GM21737 (cell line): ENCODE measurements around the gene CETN1.

Experiments
- ATAC-seq: cut with Tn5 transposase; IDR thresholded peaks from one replicate; pipeline ENCODE4 v1.9.1; 2021; ENCODE audit warnings: mild to moderate bottlenecking, moderate library complexity; ENCODE audit not compliant: unreplicated experiment

The CETN1 gene

GRCh38 chr18:574865-575645 is 5.1 kb upstream of the CETN1 start:
- no peak for ATAC-seq

- ATAC-seq: no peak
Measured at GRCh38 chr18:576924-577323, 3.3 kb upstream of the CETN1 start.

GRCh38 chr18:577643-578375 is 2.4 kb upstream of the CETN1 start:
- ATAC-seq: no peak

- no peak for ATAC-seq
Measured at GRCh38 chr18:579238-579637, 942 bp upstream of the CETN1 start.

- ATAC-seq: no peak
Measured at GRCh38 chr18:581096-581495, 916 bp downstream of the CETN1 start.

- ATAC-seq: no peak
Measured at GRCh38 chr18:582465-582864, 2.3 kb downstream of the CETN1 start.

GRCh38 chr18:595068-595467 is 14.9 kb downstream of the CETN1 start:
- ATAC-seq: no peak

- ATAC-seq: no peak
Measured at GRCh38 chr18:595571-595970, 15.4 kb downstream of the CETN1 start.

GRCh38 chr18:596288-596881 is 16.2 kb downstream of the CETN1 start:
- peak; percentile 69 for ATAC-seq

- no peak for ATAC-seq
Measured at GRCh38 chr18:598124-598589, 18.0 kb downstream of the CETN1 start.

GRCh38 chr18:600107-600506 is 19.9 kb downstream of the CETN1 start:
- ATAC-seq: no peak

GRCh38 chr18:604771-605170 is 24.6 kb downstream of the CETN1 start:
- ATAC-seq: no peak

GRCh38 chr18:607930-608329 is 27.8 kb downstream of the CETN1 start:
- ATAC-seq: no peak

- ATAC-seq: no peak
Measured at GRCh38 chr18:610214-610928, 30.2 kb downstream of the CETN1 start.

- no peak for ATAC-seq
Measured at GRCh38 chr18:612156-612555, 32.0 kb downstream of the CETN1 start.

GRCh38 chr18:614193-614592 is 34.0 kb downstream of the CETN1 start:
- no peak for ATAC-seq

GRCh38 chr18:615092-615521 is 34.9 kb downstream of the CETN1 start:
- ATAC-seq: no peak

- ATAC-seq: no peak
Measured at GRCh38 chr18:615773-616172, 35.6 kb downstream of the CETN1 start.

GRCh38 chr18:616380-616995 is 36.3 kb downstream of the CETN1 start:
- no peak for ATAC-seq

GRCh38 chr18:617970-618504 is 37.9 kb downstream of the CETN1 start:
- no peak for ATAC-seq
